Transverse colon (tissue), 4 donors: ENCODE results near the gene SLAMF7. TPM values are rescaled to one million over a fixed set of nuclear protein-coding genes. Genes with fewer than 3 reads are reported as not detected.

Experiments
- DNase-seq: peaks from one replicate; pipeline ENCODE4 v3.0.0-alpha.2; 2019
- H3K27ac ChIP-seq, 4 donors: fragments of 200-600 bp; sonication (generic); 2 replicates each; pipeline ENCODE4 v1.5.1; 2016 to 2018; ENCODE audit warnings: inconsistent platforms in 4 of 4
- H3K27me3 ChIP-seq: fragments of 200-600 bp; sonication (generic); 2 replicates; pipeline ENCODE4 v1.5.1; 2017; ENCODE audit warnings: inconsistent platforms
- H3K36me3 ChIP-seq, 4 donors: fragments of 200-600 bp; sonication (generic); 2 replicates each; pipeline ENCODE4 v1.5.1; 2017 to 2019; ENCODE audit warnings: inconsistent platforms in 4 of 4
- H3K4me1 ChIP-seq, 4 donors: fragments of 200-600 bp; sonication (generic); 2 replicates each; pipeline ENCODE4 v1.5.1; 2017 to 2020; ENCODE audit warnings: inconsistent platforms in 4 of 4
- H3K4me3 ChIP-seq, 4 donors: fragments of 200-600 bp; sonication (generic); 1 replicate in 1 of 4; 2 replicates in 3 of 4; pipeline versions ENCODE4 v1.5.1 to v1.6.1; 2017 to 2019; ENCODE audit warnings: inconsistent platforms in 4 of 4
- H3K9me3 ChIP-seq, 2 donors: fragments of 200-600 bp; sonication (generic); 2 replicates each; pipeline ENCODE4 v1.5.1; 2017 to 2019; ENCODE audit warnings: inconsistent platforms in 2 of 2
- EP300 ChIP-seq: sonication (generic); formaldehyde crosslinking; IDR thresholded peaks from one replicate; pipeline ENCODE4 v1.6.1; 2017; ENCODE audit warnings: antibody characterized with exemption, low read depth
- POLR2A ChIP-seq: fragments of 450-650 bp; IDR thresholded peaks from one replicate; pipeline ENCODE4 v1.6.1; 2016; ENCODE audit warnings: antibody characterized with exemption, mild to moderate bottlenecking, moderate library complexity
- POLR2AphosphoS5 ChIP-seq, 3 donors: sonication (generic); formaldehyde crosslinking; IDR thresholded peaks; one replicate each; pipeline ENCODE4 v1.6.1; 2016; ENCODE audit warnings: antibody characterized with exemption in 3 of 3
- WGBS, 2 donors: methylation state at CpG; one replicate each; pipeline ENCODE4 v1.1.5; 2018; ENCODE audit warnings: low coverage in 1 of 2; 5-methylcytosine and 5-hydroxymethylcytosine counted together
- in situ Hi-C, 4 donors: fragments of 200-750 bp; cut with MboI; loops; one replicate each; pipeline versions ENCODE4 v1.15.0 to v1.15.1; 2017; ENCODE audit warnings: low sequenced_read_pairs in 3 of 4, low pct_ligation_motif_present in 1 of 4, low pct_unique_long_range_greater_than_20kb in 1 of 4
- intact Hi-C: fragments of 100-400 bp; cut with DNase I; formaldehyde crosslinking; loops from one replicate; pipeline ENCODE4 v1.15.1; 2023; ENCODE audit warnings: low total_unique reads
- total RNA-seq, 4 donors: library from RNA; depleted of rRNA; stranded (reverse); fragments of >200 nt; gene quantifications; one replicate each; pipeline ENCODE4 v1.1.0, GENCODE V29; 2016
- TF ChIP-seq, protein P1 (sequence below), 5 experiments: fragments of 200-600 bp in 3 of 5; fragments of 450-650 bp in 2 of 5; sonication (generic) in 3 of 5; IDR thresholded peaks; 1 replicate in 2 of 5; 2 replicates in 3 of 5; pipeline ENCODE4 v1.5.1; 2016 to 2017; ENCODE audit warnings: antibody characterized with exemption in 5 of 5, inconsistent platforms in 3 of 5, mild to moderate bottlenecking in 2 of 5, moderate library complexity in 1 of 5

Gene SLAMF7
- total RNA-seq, 4 donors from 2014 or later = 0.20 to 15.4 (median 2.7) TPM; not detected in 1

DNA sequence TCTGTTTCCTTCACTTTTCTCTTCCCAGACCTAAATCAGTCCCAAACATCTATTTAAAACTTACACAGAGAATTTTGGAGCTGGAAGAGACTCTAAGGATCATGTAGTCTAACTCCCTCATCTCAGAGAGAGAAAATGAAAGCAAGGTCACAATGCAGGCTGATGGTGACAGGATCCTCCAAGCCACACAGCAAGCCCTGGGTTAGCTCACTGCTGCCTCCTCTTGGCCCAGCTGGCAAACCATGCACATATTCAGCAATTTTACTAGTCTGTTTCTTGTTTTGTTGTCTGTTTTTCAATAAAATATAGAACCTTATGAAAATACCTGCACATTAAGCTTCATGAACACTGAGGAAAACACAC lies 29.2 kb downstream of the SLAMF7 start:
- H3K36me3 ChIP-seq = no peaks in the 10 kb centered on the region
- no peaks in the 10 kb centered on the region for H3K27me3 ChIP-seq
- peak overlapping the region; percentile 16 to 56 (median 34) for H3K27ac ChIP-seq
- no peak for TF ChIP-seq POLR2A
- TF ChIP-seq, protein P1, sequence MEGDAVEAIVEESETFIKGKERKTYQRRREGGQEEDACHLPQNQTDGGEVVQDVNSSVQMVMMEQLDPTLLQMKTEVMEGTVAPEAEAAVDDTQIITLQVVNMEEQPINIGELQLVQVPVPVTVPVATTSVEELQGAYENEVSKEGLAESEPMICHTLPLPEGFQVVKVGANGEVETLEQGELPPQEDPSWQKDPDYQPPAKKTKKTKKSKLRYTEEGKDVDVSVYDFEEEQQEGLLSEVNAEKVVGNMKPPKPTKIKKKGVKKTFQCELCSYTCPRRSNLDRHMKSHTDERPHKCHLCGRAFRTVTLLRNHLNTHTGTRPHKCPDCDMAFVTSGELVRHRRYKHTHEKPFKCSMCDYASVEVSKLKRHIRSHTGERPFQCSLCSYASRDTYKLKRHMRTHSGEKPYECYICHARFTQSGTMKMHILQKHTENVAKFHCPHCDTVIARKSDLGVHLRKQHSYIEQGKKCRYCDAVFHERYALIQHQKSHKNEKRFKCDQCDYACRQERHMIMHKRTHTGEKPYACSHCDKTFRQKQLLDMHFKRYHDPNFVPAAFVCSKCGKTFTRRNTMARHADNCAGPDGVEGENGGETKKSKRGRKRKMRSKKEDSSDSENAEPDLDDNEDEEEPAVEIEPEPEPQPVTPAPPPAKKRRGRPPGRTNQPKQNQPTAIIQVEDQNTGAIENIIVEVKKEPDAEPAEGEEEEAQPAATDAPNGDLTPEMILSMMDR (IDR thresholded peaks at IDR 0.05) = peak; percentile 29 to 54 (median 37)
- TF ChIP-seq POLR2AphosphoS5 (IDR thresholded peaks at IDR 0.05) = no peak
- TF ChIP-seq EP300 = no peak
- H3K4me3 ChIP-seq = no peak overlapping the region
- no peaks in the 10 kb centered on the region for H3K9me3 ChIP-seq
- peak; percentile 72 for DNase-seq
- no peaks in the 10 kb centered on the region for H3K4me1 ChIP-seq
- in situ Hi-C loops = loop anchor here in 1 of 4 donors (10.0 kb wide), 1 partner anchor 83 kb away; no protein-coding TSS in a partner anchor
- intact Hi-C loops = no loop called here

GRCh38 chr1:160772331-160772730 lies 33.3 kb downstream of the SLAMF7 start:
- in situ Hi-C loops = loop anchor here in 1 of 4 donors (10.0 kb wide), 2 partner anchors 48 to 62 kb away; no protein-coding TSS in a partner anchor
- Histone ChIP-seq H3K27me3 (no peaks in the 10 kb centered on the region), H3K36me3 (no peaks in the 10 kb centered on the region), H3K9me3 (no peaks in the 10 kb centered on the region), H3K4me3 (no peak overlapping the region), H3K27ac (no peak overlapping the region), H3K4me1 (no peaks in the 10 kb centered on the region)
- TF ChIP-seq POLR2AphosphoS5 (IDR thresholded peaks at IDR 0.05) = no peak
- no peak for TF ChIP-seq POLR2A
- no peak for TF ChIP-seq EP300
- TF ChIP-seq, protein P1 (IDR thresholded peaks at IDR 0.05) = no peak
- intact Hi-C loops = no loop called here
- DNase-seq = no peak
- WGBS, 2 donors = 71 to 100% methylated on average over 1 of the region's 1 CpG

GRCh38 chr1:160773093-160773492 lies 34.0 kb downstream of the SLAMF7 start:
- no peaks in the 10 kb centered on the region for H3K27me3 ChIP-seq
- H3K4me1 ChIP-seq = no peaks in the 10 kb centered on the region
- H3K9me3 ChIP-seq = no peaks in the 10 kb centered on the region
- in situ Hi-C loops = loop anchor here in 1 of 4 donors (10.0 kb wide), 2 partner anchors 48 to 62 kb away; no protein-coding TSS in a partner anchor
- TF ChIP-seq POLR2AphosphoS5 (IDR thresholded peaks at IDR 0.05) (no peak), POLR2A (no peak), EP300 (no peak)
- TF ChIP-seq, protein P1 (IDR thresholded peaks at IDR 0.05) = no peak
- no peak for DNase-seq
- H3K36me3 ChIP-seq = no peaks in the 10 kb centered on the region
- H3K4me3 ChIP-seq = no peak overlapping the region
- intact Hi-C loops = no loop called here
- no peak overlapping the region for H3K27ac ChIP-seq
- 71 to 76% methylated on average over 3 of the region's 3 CpGs for WGBS, 2 donors

GRCh38 chr1:160774886-160775719 lies 36.1 kb downstream of the SLAMF7 start:
- Histone ChIP-seq H3K9me3 (no peaks in the 10 kb centered on the region), H3K27ac (no peak overlapping the region), H3K4me3 (no peak overlapping the region), H3K4me1 (no peaks in the 10 kb centered on the region), H3K36me3 (no peaks in the 10 kb centered on the region), H3K27me3 (no peaks in the 10 kb centered on the region)
- 58% methylated on average over 2 of the region's 2 CpGs; no CpG with 5 or more reads in 1 of the 2 donors for WGBS, 2 donors
- TF ChIP-seq, protein P1 (IDR thresholded peaks at IDR 0.05) = no peak
- TF ChIP-seq POLR2AphosphoS5 (IDR thresholded peaks at IDR 0.05) (no peak), POLR2A (no peak), EP300 (no peak)
- DNase-seq = no peak
- in situ Hi-C loops = loop anchor here in 1 of 4 donors (10.0 kb wide), 2 partner anchors 50 to 60 kb away; no protein-coding TSS in a partner anchor
- intact Hi-C loops = no loop called here
